PC-9 (cell line): Measurements from ENCODE around the gene SLC39A3. TPM values are rescaled to one million over a fixed set of nuclear protein-coding genes. Genes with fewer than 3 reads are reported as not detected.

Experiments
- BruUV-seq: library from RNA; stranded (reverse); fragments of 400-500 nt; replicated peaks from 2 replicates; lab custom pipeline; 2021; lab: Mats Ljungman, UMichigan
- CTCF ChIA-PET: fragments of 300-600 bp; sonication (Branson Sonifier 250); formaldehyde crosslinking; loops from one replicate; lab custom pipeline; 2022; ENCODE audit warnings: antibody characterized with exemption; lab: Charles Lee
- POLR2A ChIA-PET: fragments of 300-600 bp; sonication (Branson Sonifier 250); formaldehyde crosslinking; loops from one replicate; lab custom pipeline; 2022; ENCODE audit warnings: antibody characterized with exemption; ENCODE audit not compliant: unreplicated experiment; lab: Charles Lee
- DNase-seq, 2 experiments: peaks; one replicate each; pipeline versions ENCODE4 v3.0.0 to v3.0.0-alpha.2; 2015 to 2022; ENCODE audit warnings: mixed read lengths in 1 of 2
- H2AFZ ChIP-seq: fragments of 200-600 bp; sonication (generic); 2 replicates; pipeline ENCODE4 v1.8.1; 2017; ENCODE audit warnings: antibody characterized with exemption
- H3F3A ChIP-seq: fragments of 200-600 bp; sonication (generic); 2 replicates; pipeline ENCODE4 v1.8.1; 2017; ENCODE audit warnings: antibody characterized with exemption, mild to moderate bottlenecking, low read depth; ENCODE audit not compliant: insufficient read depth
- H3K27ac ChIP-seq: fragments of 200-600 bp; sonication (generic); 2 replicates; pipeline ENCODE4 v1.6.1; 2016; ENCODE audit warnings: mixed run types
- H3K27me3 ChIP-seq: fragments of 200-600 bp; sonication (generic); 2 replicates; pipeline ENCODE4 v1.6.1; 2016; ENCODE audit warnings: low read depth, mixed run types; ENCODE audit not compliant: insufficient read depth
- H3K36me3 ChIP-seq: fragments of 200-600 bp; sonication (generic); 2 replicates; pipeline ENCODE4 v1.6.1; 2016; ENCODE audit warnings: low read depth, mixed run types
- H3K4me1 ChIP-seq: fragments of 200-600 bp; sonication (generic); replicated peaks from 2 replicates; pipeline ENCODE4 v1.6.1; 2016; ENCODE audit warnings: mixed run types; ENCODE audit not compliant: insufficient read depth
- H3K4me2 ChIP-seq: fragments of 200-600 bp; sonication (generic); 2 replicates; pipeline ENCODE4 v1.6.1; 2017; ENCODE audit warnings: mixed run types
- H3K4me3 ChIP-seq: fragments of 200-600 bp; sonication (generic); 2 replicates; pipeline ENCODE4 v1.6.1; 2016; ENCODE audit warnings: mixed run types
- H3K79me2 ChIP-seq: fragments of 200-600 bp; sonication (generic); 2 replicates; pipeline ENCODE4 v1.6.1; 2017; ENCODE audit warnings: low read depth, mixed run types
- H3K9me2 ChIP-seq: fragments of 200-600 bp; sonication (generic); 2 replicates; pipeline ENCODE4 v1.8.1; 2017; ENCODE audit warnings: mild to moderate bottlenecking; ENCODE audit not compliant: insufficient read depth
- H3K9me3 ChIP-seq: fragments of 200-600 bp; sonication (generic); 2 replicates; pipeline ENCODE4 v1.8.1; 2016; ENCODE audit warnings: low read depth; ENCODE audit not compliant: insufficient read depth
- H4K20me1 ChIP-seq: fragments of 200-600 bp; sonication (generic); 2 replicates; pipeline ENCODE4 v1.8.1; 2017; ENCODE audit not compliant: insufficient read depth
- EZH2 ChIP-seq: fragments of 200-600 bp; sonication (generic); IDR thresholded peaks from 2 replicates; pipeline ENCODE4 v1.8.0; 2017; ENCODE audit warnings: antibody characterized with exemption, low read depth
- intact Hi-C: fragments of 100-400 bp; cut with micrococcal nuclease; formaldehyde crosslinking; loops from one replicate; pipeline ENCODE4 v1.10.0; 2022; ENCODE audit not compliant: unreplicated experiment
- total RNA-seq: library from RNA; stranded (reverse); gene quantifications from 2 replicates; pipeline ENCODE4 v1.2.3, GENCODE V29; 2021
- TF ChIP-seq, protein P1 (sequence below): fragments of 200-600 bp; sonication (generic); conservative IDR thresholded peaks from 2 replicates; pipeline ENCODE4 v1.6.1; 2017; ENCODE audit warnings: mixed run types, antibody characterized with exemption, mild to moderate bottlenecking, moderate library complexity

The SLC39A3 gene
- total RNA-seq, 1 experiment from 2014 or later = 21.6 TPM

DNA sequence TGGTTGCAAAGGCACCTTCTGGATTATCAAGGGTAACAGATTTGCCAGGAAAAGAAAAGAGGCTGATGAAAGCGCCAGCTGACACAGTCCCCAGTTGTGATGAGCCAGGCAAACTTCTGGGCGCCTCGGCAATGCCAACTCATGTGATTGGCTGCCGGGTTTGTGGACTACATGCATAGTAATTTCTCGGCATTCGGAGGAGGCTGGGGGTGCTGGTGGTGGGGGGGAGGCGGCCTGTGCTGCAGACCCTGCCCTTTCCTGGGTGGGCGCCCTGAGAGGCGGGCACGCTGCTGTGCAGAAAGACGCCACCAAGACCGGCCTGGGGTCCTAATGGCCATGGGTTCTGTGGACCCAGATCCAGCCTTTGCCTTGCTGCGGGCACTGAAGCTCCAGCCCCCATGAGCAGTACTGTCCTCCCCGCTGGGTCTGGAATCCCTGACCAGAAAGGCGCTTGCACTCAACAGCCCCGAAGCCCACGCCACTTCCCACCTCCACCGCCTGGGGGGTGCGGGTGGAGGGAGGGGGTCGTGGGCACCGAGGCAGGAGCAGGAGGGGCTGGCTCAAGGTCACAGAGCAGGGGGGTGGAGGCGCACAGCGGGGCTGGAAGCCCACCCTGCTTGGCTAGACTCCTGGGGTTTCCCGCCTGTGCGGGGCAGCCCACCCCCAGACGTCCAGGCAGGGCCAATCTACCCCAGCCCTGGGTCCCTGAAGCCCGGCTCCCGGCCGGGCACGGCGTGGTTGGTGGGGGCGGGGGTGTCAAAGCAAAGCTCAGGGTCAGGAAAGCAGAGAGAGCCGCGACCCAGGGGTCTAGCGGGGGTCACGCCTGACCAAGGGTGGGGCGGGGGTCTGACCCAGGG lies 19.7 kb downstream of the SLC39A3 start:
- ChIA-PET POLR2A (no interaction called here), CTCF (no interaction called here)
- H3K36me3 ChIP-seq = no peaks in the 10 kb centered on the region
- TF ChIP-seq, protein P1, sequence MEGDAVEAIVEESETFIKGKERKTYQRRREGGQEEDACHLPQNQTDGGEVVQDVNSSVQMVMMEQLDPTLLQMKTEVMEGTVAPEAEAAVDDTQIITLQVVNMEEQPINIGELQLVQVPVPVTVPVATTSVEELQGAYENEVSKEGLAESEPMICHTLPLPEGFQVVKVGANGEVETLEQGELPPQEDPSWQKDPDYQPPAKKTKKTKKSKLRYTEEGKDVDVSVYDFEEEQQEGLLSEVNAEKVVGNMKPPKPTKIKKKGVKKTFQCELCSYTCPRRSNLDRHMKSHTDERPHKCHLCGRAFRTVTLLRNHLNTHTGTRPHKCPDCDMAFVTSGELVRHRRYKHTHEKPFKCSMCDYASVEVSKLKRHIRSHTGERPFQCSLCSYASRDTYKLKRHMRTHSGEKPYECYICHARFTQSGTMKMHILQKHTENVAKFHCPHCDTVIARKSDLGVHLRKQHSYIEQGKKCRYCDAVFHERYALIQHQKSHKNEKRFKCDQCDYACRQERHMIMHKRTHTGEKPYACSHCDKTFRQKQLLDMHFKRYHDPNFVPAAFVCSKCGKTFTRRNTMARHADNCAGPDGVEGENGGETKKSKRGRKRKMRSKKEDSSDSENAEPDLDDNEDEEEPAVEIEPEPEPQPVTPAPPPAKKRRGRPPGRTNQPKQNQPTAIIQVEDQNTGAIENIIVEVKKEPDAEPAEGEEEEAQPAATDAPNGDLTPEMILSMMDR = no peak
- no peak for TF ChIP-seq EZH2
- no peak overlapping the region for H3K27ac ChIP-seq
- DNase-seq = no peak
- no peaks in the 10 kb centered on the region for H3K9me2 ChIP-seq
- BruUV-seq = no TSS peak
- no peaks in the 10 kb centered on the region for H3F3A ChIP-seq
- intact Hi-C loops = no loop called here
- no peaks in the 10 kb centered on the region for H4K20me1 ChIP-seq
- H3K4me1 ChIP-seq = 0 out of 2 replicates have a peak, but pooled peaks cover 7% of the 10 kb centered on the region
- H3K27me3 ChIP-seq = peaks cover 35% of the 10 kb centered on the region
- no peak overlapping the region for H2AFZ ChIP-seq
- no peaks in the 10 kb centered on the region for H3K79me2 ChIP-seq
- H3K4me2 ChIP-seq = no peak overlapping the region
- H3K9me3 ChIP-seq = no peaks in the 10 kb centered on the region
- no peak overlapping the region for H3K4me3 ChIP-seq

DNA sequence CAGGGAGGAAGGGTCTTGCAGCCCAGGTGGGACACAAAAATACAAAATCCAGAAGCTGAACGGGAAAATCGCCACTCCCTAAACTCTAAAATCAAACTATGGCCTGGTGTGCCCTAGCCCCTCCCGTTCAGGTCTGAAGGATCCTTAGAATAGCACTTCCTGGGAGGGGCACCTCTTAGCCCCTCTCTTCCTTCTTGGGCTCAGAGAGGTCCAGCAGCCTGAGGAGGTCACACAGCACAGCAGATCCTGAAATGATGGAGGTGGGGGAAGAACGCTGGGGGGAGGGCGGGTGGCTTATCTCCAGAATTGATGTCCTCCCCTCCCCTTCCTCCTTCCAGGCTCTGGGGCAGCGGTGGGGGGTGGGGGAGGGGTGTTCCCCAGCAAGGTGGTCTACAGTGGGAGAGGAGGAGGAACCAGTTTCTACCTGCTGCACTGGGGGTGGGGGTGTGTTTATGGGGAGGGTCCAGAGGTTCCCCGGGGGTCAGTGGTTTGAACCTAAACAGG lies 20.5 kb downstream of the SLC39A3 start:
- Histone ChIP-seq H3K9me3 (no peaks in the 10 kb centered on the region), H3K4me3 (no peak overlapping the region), H3K4me1 (0 out of 2 replicates have a peak, but pooled peaks cover 7% of the 10 kb centered on the region), H3F3A (no peaks in the 10 kb centered on the region), H4K20me1 (no peaks in the 10 kb centered on the region), H3K27ac (no peak overlapping the region), H3K4me2 (no peak overlapping the region), H2AFZ (no peak overlapping the region), H3K27me3 (peaks cover 40% of the 10 kb centered on the region), H3K36me3 (no peaks in the 10 kb centered on the region), H3K79me2 (no peaks in the 10 kb centered on the region), H3K9me2 (no peaks in the 10 kb centered on the region)
- intact Hi-C loops = no loop called here
- TF ChIP-seq, protein P1 = no peak
- no peak for TF ChIP-seq EZH2
- ChIA-PET CTCF (no interaction called here), POLR2A (no interaction called here)
- BruUV-seq = no TSS peak
- DNase-seq = no peak

DNA sequence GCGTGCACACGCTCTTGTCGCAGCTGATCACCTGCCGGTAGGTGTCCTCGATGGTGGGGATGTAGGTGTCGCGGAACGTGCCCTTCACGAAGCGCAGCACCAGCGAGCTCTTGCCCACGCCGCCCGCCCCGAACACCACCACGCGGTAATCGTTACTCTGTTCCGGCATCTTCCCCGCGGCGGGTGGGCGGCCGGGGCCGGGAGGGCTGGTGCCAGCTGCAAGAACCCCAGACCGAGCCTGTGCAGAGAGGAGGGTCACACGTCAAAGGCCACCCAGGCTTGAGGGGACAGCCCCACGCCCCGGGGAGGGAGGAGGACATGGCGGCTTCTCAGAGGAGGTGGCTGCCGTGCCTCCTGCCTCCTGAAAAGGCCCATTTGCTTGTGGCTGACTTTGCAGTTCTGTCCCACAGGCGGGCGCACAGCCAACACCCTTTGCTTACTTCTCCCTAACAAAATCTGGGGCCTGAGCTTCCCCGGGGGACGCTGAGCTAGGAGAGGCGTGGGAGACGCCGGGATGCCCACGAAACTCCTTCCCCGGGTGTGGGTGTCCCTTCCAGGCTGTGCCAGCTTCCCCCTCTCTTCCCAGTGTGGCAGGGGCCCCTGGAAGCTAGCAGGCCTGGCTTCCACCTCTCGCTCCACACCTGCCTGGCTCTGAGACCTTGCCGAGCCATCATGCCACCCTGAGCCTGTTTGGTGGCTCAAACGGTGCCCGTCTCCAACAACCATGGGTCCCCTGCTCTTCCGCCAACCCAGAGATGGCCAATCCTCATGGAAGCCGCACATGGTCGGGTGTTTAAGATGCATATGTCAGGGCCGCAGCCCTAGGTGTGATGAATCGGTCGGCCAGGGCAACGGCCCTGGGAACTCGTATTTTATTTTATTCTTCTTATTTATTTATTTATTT lies 21.9 kb downstream of the SLC39A3 start:
- no peaks in the 10 kb centered on the region for H3K79me2 ChIP-seq
- H3F3A ChIP-seq = no peaks in the 10 kb centered on the region
- TF ChIP-seq, protein P1 = no peak
- no peak for TF ChIP-seq EZH2
- H3K36me3 ChIP-seq = no peaks in the 10 kb centered on the region
- H3K9me2 ChIP-seq = no peaks in the 10 kb centered on the region
- no peak overlapping the region for H2AFZ ChIP-seq
- H3K4me3 ChIP-seq = no peak overlapping the region
- H3K27me3 ChIP-seq = peaks cover 40% of the 10 kb centered on the region
- no peaks in the 10 kb centered on the region for H4K20me1 ChIP-seq
- intact Hi-C loops = no loop called here
- BruUV-seq = no TSS peak
- H3K4me2 ChIP-seq = no peak overlapping the region
- ChIA-PET POLR2A (no interaction called here), CTCF (no interaction called here)
- no peaks in the 10 kb centered on the region for H3K9me3 ChIP-seq
- no peak for DNase-seq
- no peak overlapping the region for H3K27ac ChIP-seq
- H3K4me1 ChIP-seq = 0 out of 2 replicates have a peak, but pooled peaks cover 2% of the 10 kb centered on the region
